SH-SY5Y (cell line): ENCODE results near the gene FAM118B.

Source experiments
- GATA2 ChIP-seq: IDR thresholded peaks from 2 replicates; pipeline ENCODE4 v1.6.1; 2011; ENCODE audit warnings: mild to moderate bottlenecking, low read depth, low read length
- GATA3 ChIP-seq: IDR thresholded peaks from 2 replicates; pipeline ENCODE4 v1.6.1; 2011; ENCODE audit warnings: low read depth, mild to moderate bottlenecking, low read length, moderate library complexity

FAM118B gene

GRCh38 chr11:126265811-126266210, 54.2 kb downstream of the FAM118B start:
- no peak for TF ChIP-seq GATA3
- no peak for TF ChIP-seq GATA2

GRCh38 chr11:126267650-126268049, 56.1 kb downstream of the FAM118B start:
- TF ChIP-seq GATA3 (no peak), GATA2 (no peak)

- TF ChIP-seq GATA2: no peak
- no peak for TF ChIP-seq GATA3
Observed at GRCh38 chr11:126268361-126268707, 56.8 kb downstream of the FAM118B start.

GRCh38 chr11:126268708-126269579, 57.4 kb downstream of the FAM118B start, which contains the start of the genes FOXRED1 and SRPRA:
FOXRED1 (plus strand) TSS chr11:126269154; CDS start chr11:126269207, 53 bp downstream.
SRPRA (minus strand) TSS chr11:126268895; CDS start chr11:126268804, 91 bp downstream.
- TF ChIP-seq GATA2 (no peak), GATA3 (no peak)

- TF ChIP-seq GATA2 (no peak), GATA3 (no peak)
Observed at GRCh38 chr11:126277322-126277721, 65.7 kb downstream of the FAM118B start.

GRCh38 chr11:126277780-126278179, 66.2 kb downstream of the FAM118B start:
- TF ChIP-seq GATA2: no peak
- no peak for TF ChIP-seq GATA3

- no peak for TF ChIP-seq GATA2
- TF ChIP-seq GATA3: no peak
Observed at GRCh38 chr11:126279191-126279590, 67.6 kb downstream of the FAM118B start.

- TF ChIP-seq GATA2 (no peak), GATA3 (no peak)
Observed at GRCh38 chr11:126280595-126280994, 69.0 kb downstream of the FAM118B start.

GRCh38 chr11:126281245-126281644, 69.7 kb downstream of the FAM118B start:
- TF ChIP-seq GATA3 (no peak), GATA2 (no peak)

GRCh38 chr11:126281666-126282175, 70.1 kb downstream of the FAM118B start:
- TF ChIP-seq GATA3 (no peak), GATA2 (no peak)

GRCh38 chr11:126282361-126282735, 70.8 kb downstream of the FAM118B start:
- TF ChIP-seq GATA2 (no peak), GATA3 (no peak)

- TF ChIP-seq GATA3 (no peak), GATA2 (no peak)
Observed at GRCh38 chr11:126282736-126283591, 71.4 kb downstream of the FAM118B start, which contains the start of gene TIRAP. TIRAP (plus strand) TSS chr11:126283093; CDS start chr11:126290895, 7,802 bp downstream.

GRCh38 chr11:126284829-126285228, 73.2 kb downstream of the FAM118B start:
- TF ChIP-seq GATA2 (no peak), GATA3 (no peak)

- no peak for TF ChIP-seq GATA3
- TF ChIP-seq GATA2: no peak
Observed at GRCh38 chr11:126288237-126288636, 76.7 kb downstream of the FAM118B start.
